A673 (cell line): ENCODE measurements around the gene CSNK1D. TPM values are rescaled to one million over a fixed set of nuclear protein-coding genes. Genes with fewer than 3 reads are reported as not detected.

ENCODE experiments used
- BruUV-seq: library from RNA; stranded (reverse); fragments of 400-500 nt; replicated peaks from 2 replicates; lab custom pipeline; 2021; lab: Mats Ljungman, UMichigan
- CTCF ChIA-PET: fragments of 300-600 bp; sonication (Branson Sonifier 250); formaldehyde crosslinking; loops from one replicate; lab custom pipeline; 2022; ENCODE audit warnings: antibody characterized with exemption; lab: Charles Lee
- POLR2A ChIA-PET: fragments of 300-600 bp; sonication (Branson Sonifier 250); formaldehyde crosslinking; loops from one replicate; lab custom pipeline; 2022; ENCODE audit warnings: antibody characterized with exemption; ENCODE audit not compliant: low non-redundant PET; lab: Charles Lee
- DNase-seq: peaks from one replicate; pipeline ENCODE4 v3.0.0-alpha.2; 2015; ENCODE audit warnings: low spot score
- H3K27ac ChIP-seq: fragments of 200-600 bp; sonication (generic); 2 replicates; pipeline ENCODE4 v1.5.1; 2016; ENCODE audit warnings: mixed run types, low read depth, mild to moderate bottlenecking, mixed read lengths, antibody characterized with exemption, low read length; ENCODE audit not compliant: poor library complexity, severe bottlenecking
- H3K27me3 ChIP-seq: fragments of 200-600 bp; sonication (generic); replicated peaks from 2 replicates; pipeline ENCODE4 v1.6.1; 2017; ENCODE audit warnings: mixed run types, low read depth, mild to moderate bottlenecking, mixed read lengths, antibody characterized with exemption, low read length; ENCODE audit not compliant: insufficient read depth, poor library complexity
- H3K36me3 ChIP-seq: fragments of 200-600 bp; sonication (generic); 2 replicates; pipeline ENCODE4 v1.6.1; 2016; ENCODE audit warnings: mixed run types, mild to moderate bottlenecking, mixed read lengths, antibody characterized with exemption, low read length; ENCODE audit not compliant: insufficient read depth, poor library complexity, severe bottlenecking
- H3K4me1 ChIP-seq: fragments of 200-600 bp; sonication (generic); 2 replicates; pipeline ENCODE4 v1.6.1; 2017; ENCODE audit warnings: mixed run types, mild to moderate bottlenecking, mixed read lengths, antibody characterized with exemption, low read length; ENCODE audit not compliant: insufficient read depth, poor library complexity, severe bottlenecking
- H3K4me3 ChIP-seq: fragments of 200-600 bp; sonication (generic); 2 replicates; pipeline ENCODE4 v1.5.1; 2016; ENCODE audit warnings: low read depth, mixed run types, mild to moderate bottlenecking, mixed read lengths, low read length; ENCODE audit not compliant: poor library complexity, severe bottlenecking
- H3K9me3 ChIP-seq: fragments of 200-600 bp; sonication (generic); 2 replicates; pipeline ENCODE4 v1.6.1; 2016; ENCODE audit warnings: mixed run types, low read depth, mild to moderate bottlenecking, mixed read lengths, antibody characterized with exemption, low read length; ENCODE audit not compliant: poor library complexity, severe bottlenecking
- CTCF ChIP-seq: fragments of 300-800, 200-600 bp; sonication (generic); conservative IDR thresholded peaks from 2 replicates; pipeline ENCODE4 v1.5.1; 2017; ENCODE audit warnings: low read depth, mild to moderate bottlenecking, antibody characterized with exemption, low read length, moderate library complexity, mixed read lengths
- EZH2 ChIP-seq: fragments of 200-600 bp; sonication (generic); IDR thresholded peaks from 2 replicates; pipeline ENCODE4 v1.6.1; 2017; ENCODE audit warnings: borderline replicate concordance, low read depth, mild to moderate bottlenecking, mixed read lengths, antibody characterized with exemption, low read length; ENCODE audit not compliant: poor library complexity, severe bottlenecking
- intact Hi-C: fragments of 100-400 bp; cut with micrococcal nuclease; formaldehyde crosslinking; loops from one replicate; pipeline ENCODE4 v1.10.0; 2022; ENCODE audit not compliant: unreplicated experiment
- total RNA-seq: library from RNA; stranded (reverse); gene quantifications from 2 replicates; pipeline ENCODE4 v1.2.3, GENCODE V29; 2021

CSNK1D gene
- total RNA-seq, 1 experiment from 2014 or later, result 150 TPM

- peak; percentile 95 for DNase-seq
- CTCF ChIA-PET, result interaction anchor here (0.5 to 3.3 kb wide), 2 partner anchors 8 to 550 kb away, joined by 3 to 10 read pairs; no protein-coding TSS in a partner anchor
- Histone ChIP-seq H3K4me3 (peak overlapping the region; percentile 36), H3K4me1 (peaks cover 48% of the 10 kb centered on the region), H3K27ac (peak overlapping the region; percentile 69), H3K36me3 (peaks cover 15% of the 10 kb centered on the region), H3K9me3 (no peaks in the 10 kb centered on the region), H3K27me3 (no peaks in the 10 kb centered on the region)
- intact Hi-C loops, result loop anchor here (2.0 kb wide), 1 partner anchor 60 kb away; no protein-coding TSS in a partner anchor
- no peak for TF ChIP-seq EZH2
- no peak for TF ChIP-seq CTCF
- no TSS peak for BruUV-seq
- POLR2A ChIA-PET, result interaction anchor here (0.6 kb wide), 1 partner anchor 46 kb away, joined by 3 read pairs; no protein-coding TSS in a partner anchor
Observed at GRCh38 chr17:82238472-82239201, 34.9 kb downstream of the CSNK1D start.

- no TSS peak for BruUV-seq
- H3K4me3 ChIP-seq, result peak overlapping the region; percentile 36
- ChIA-PET POLR2A (no interaction called here), CTCF (interaction anchor here (0.5 to 3.3 kb wide), 2 partner anchors 9 to 550 kb away, joined by 3 to 10 read pairs; no protein-coding TSS in a partner anchor)
- no peaks in the 10 kb centered on the region for H3K27me3 ChIP-seq
- H3K36me3 ChIP-seq, result peaks cover 8% of the 10 kb centered on the region
- no peaks in the 10 kb centered on the region for H3K9me3 ChIP-seq
- peak; percentile 62 for DNase-seq
- peaks cover 43% of the 10 kb centered on the region for H3K4me1 ChIP-seq
- no peak for TF ChIP-seq CTCF
- no peak for TF ChIP-seq EZH2
- H3K27ac ChIP-seq, result peak overlapping the region; percentile 69
- intact Hi-C loops, result loop anchor here (2.0 kb wide), 1 partner anchor 61 kb away; no protein-coding TSS in a partner anchor
Observed at GRCh38 chr17:82237746-82238471, 35.6 kb downstream of the CSNK1D start.

- Histone ChIP-seq H3K27ac (peak overlapping the region; percentile 13), H3K36me3 (peaks cover 1% of the 10 kb centered on the region), H3K4me1 (peaks cover 36% of the 10 kb centered on the region), H3K4me3 (no peak overlapping the region), H3K27me3 (no peaks in the 10 kb centered on the region), H3K9me3 (no peaks in the 10 kb centered on the region)
- ChIA-PET POLR2A (no interaction called here), CTCF (interaction anchor here (0.6 to 3.3 kb wide), 3 partner anchors 10 to 317 kb away, joined by 3 to 10 read pairs (median 5); no protein-coding TSS in a partner anchor)
- DNase-seq, result no peak
- TF ChIP-seq EZH2 (no peak), CTCF (no peak)
- no TSS peak for BruUV-seq
- intact Hi-C loops, result no loop called here
Observed at GRCh38 chr17:82237083-82237745, 36.3 kb downstream of the CSNK1D start.
